AML-193 (cell line): ENCODE results near the gene PFKM.
"Not testable (repeated sequence)": the region's sequence is repeated elsewhere in the genome, so short reads cannot be mapped to it uniquely, and the experiment has no call there.

ENCODE experiments used
- DNase-seq, 2 experiments: peaks; one replicate each; lab custom pipeline; 2025; lab: John Stamatoyannopoulos, UW

Gene PFKM

DNA sequence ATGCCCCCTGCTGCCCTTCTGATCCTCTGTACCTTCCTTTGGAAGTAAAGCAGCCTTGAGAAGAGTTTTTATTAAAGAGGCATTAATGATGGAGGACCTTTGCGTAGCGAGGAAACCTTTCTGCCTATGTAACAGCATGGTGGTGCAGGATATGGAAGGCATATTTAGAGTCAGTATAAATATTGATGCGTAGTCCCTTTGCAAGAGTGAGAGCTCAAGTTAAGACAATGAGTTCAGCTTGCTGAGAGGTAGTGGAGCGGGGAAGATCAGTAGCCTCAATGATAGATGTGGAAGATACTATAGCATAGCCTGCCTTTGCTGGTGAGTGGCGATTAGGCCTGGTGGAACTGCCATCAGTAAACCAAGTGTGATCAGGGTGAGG, 7.9 kb upstream of the PFKM start:
- DNase-seq = not testable (repeated sequence)

DNA sequence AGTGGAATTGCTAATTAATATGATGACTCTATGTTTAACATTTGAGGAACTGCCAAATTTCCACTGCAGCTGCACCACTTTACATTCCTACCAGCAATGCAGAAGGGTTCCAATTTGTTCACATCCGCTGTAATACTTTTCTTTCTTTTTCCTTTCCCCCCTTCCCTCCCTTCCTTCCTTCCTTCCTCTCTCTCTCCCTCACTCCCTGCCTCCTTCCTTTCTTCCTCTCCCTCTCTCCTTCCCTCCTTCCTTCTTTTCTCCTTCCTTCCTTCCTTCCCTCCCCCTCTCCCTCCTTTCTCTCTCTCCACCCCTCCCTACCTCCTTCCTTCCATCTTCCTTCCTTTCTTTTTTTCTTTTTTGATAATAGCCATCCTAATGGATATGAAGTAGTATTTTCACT, 3.2 kb upstream of the PFKM start:
- no peak for DNase-seq

- DNase-seq = no peak
Measured at GRCh38 chr12:48118284-48118871, 786 bp upstream of the PFKM start.

DNA sequence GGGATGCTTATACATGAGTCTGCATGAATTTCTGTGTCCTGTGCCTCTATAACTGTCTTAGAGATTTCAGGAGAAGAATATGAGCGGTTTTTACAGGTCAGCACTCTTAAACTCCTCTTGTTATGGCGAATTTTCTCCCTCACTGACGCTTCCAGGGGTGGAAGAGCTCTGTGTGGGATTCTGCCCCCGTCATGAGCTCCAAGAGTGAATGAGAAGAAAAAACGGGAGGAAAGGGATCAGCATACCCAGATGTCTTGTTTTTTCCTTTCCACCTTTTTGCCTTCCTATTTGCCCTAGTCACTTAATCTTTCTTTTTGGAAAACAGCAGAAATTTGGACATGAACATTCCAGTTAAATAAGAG, 651 bp downstream of the PFKM start:
- no peak for DNase-seq

- DNase-seq = no peak
Measured at GRCh38 chr12:48121522-48121921, 2.4 kb downstream of the PFKM start.

GRCh38 chr12:48122065-48122834, 3.1 kb downstream of the PFKM start:
- DNase-seq = no peak

- no peak for DNase-seq
Measured at GRCh38 chr12:48123169-48123568, 4.0 kb downstream of the PFKM start.

GRCh38 chr12:48125542-48125941, 6.4 kb downstream of the PFKM start:
- not testable (repeated sequence) for DNase-seq

GRCh38 chr12:48125985-48126384, 6.8 kb downstream of the PFKM start:
- DNase-seq = no peak

GRCh38 chr12:48126953-48127630, 7.9 kb downstream of the PFKM start:
- no peak for DNase-seq

GRCh38 chr12:48128800-48129199, 9.6 kb downstream of the PFKM start:
- DNase-seq = no peak

- no peak for DNase-seq
Measured at GRCh38 chr12:48129376-48129775, 10.2 kb downstream of the PFKM start.

- DNase-seq = no peak
Measured at GRCh38 chr12:48131517-48131916, 12.4 kb downstream of the PFKM start.

DNA sequence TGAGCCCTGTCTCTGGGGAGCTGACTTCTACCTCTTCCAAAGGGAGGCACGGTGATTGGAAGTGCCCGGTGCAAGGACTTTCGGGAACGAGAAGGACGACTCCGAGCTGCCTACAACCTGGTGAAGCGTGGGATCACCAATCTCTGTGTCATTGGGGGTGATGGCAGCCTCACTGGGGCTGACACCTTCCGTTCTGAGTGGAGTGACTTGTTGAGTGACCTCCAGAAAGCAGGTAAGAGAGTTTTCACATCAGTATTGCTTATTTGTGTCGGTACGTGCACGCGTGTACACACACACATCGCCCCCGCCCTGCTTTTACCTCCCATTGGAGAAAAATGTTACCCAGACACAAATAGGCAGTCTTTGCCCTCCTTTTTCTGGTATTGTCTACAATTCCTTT, 13.7 kb downstream of the PFKM start:
- DNase-seq = peak in 1 of 2 experiments; percentile 12

DNA sequence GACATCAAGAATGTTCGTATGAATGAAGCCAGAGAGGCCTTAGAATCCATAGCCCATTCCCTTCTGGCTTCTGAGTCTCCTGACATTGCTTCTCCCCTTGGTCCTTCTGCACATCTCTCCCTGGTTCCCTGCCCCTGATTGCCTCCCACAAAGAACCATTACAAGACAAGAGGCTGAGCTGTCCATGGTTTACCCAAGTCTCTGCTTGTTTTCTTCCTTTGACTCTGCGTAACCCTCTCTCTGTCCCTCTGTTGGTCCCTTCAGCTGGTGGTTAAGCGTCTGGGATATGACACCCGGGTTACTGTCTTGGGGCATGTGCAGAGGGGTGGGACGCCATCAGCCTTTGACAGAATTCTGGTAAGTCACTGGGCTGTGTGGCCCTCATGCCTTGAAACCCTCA, 15.9 kb downstream of the PFKM start:
- DNase-seq = no peak

DNA sequence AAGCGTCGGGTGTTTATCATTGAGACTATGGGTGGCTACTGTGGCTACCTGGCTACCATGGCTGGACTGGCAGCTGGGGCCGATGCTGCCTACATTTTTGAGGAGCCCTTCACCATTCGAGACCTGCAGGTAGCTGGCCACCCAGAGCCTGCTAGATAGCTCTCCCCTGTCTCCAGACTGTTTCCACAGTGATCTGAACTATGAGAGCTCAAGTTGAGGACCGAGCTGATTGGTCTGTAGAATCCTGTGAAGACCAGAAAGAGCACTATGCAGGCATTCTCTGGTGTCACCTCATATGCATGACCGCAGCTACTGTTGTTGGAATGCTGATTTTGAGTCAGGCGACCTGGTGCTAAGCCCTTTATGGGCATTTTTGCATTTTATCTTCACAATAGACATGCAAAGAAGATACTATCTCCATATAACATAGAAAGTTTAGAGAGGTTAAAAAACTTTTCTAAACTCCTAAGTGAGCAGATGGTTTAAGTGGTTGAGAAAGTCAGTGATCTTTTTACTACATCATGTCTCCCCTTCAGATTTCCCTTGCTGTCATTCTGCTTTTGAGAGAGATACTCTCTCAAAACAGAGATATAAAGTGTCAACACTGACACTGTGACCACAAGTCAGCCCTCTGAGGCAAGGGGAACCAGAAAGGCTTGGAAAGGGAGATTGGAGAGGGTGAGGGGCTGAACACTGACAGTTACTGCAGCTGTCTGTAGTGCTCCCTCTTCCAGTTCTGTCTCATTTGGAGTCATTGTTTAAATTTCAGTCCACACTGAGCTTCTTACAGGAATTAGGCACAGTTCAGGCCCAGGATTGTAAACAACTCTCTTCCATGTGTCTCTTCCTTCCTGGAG, 23.9 kb downstream of the PFKM start:
- no peak for DNase-seq

DNA sequence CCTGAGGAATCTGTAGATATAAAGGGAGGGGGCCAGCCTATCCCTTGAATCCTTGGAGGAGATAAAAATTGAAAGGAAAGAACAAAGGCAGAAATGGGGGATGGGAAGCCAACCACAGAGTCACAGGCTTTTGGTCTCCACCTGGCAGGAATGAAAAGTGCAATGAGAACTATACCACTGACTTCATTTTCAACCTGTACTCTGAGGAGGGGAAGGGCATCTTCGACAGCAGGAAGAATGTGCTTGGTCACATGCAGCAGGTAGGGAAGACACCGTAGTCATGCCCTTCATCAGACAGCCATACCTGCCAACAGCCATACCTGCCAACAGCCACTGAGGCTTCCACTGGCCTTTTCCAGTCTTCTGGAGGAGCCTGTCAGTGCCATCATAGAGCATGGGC, 24.7 kb downstream of the PFKM start:
- no peak for DNase-seq

GRCh38 chr12:48145981-48146380, 26.8 kb downstream of the PFKM start:
- no peak for DNase-seq

- DNase-seq = no peak
Measured at GRCh38 chr12:48151103-48151771, 32.1 kb downstream of the PFKM start.

DNA sequence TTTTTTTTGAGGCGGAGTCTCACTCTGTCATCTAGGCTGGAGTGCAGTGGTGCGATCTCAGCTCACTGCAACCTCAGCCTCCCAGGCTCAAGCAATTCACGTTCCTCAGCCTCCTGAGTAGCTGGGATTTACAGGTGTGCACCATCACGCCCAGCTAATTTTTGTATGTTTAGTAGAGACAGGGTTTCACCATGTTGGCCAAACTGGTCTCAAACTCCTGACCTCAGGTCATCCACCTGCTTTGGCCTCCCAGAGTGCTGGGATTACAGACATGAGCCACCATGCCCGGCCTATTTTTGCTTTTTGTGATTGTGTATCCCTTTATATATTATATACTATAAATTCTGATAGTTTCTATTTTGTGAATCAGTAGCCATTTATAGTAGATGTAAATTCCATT, 36.6 kb downstream of the PFKM start:
- not testable (repeated sequence) for DNase-seq

GRCh38 chr12:48156652-48157017, 37.5 kb downstream of the PFKM start:
- no peak for DNase-seq
